Gastrocnemius medialis (tissue), 4 donors: ENCODE measurements around the gene DENND2C.

Source experiments
- CTCF ChIP-seq, 5 experiments: fragments of 450-650 bp in 3 of 5; fragments of 200-600 bp in 2 of 5; sonication (generic) in 2 of 5; IDR thresholded peaks in 4 of 5; conservative IDR thresholded peaks in 1 of 5; 1 replicate in 4 of 5; 2 replicates in 1 of 5; pipeline ENCODE4 v1.5.1; 2016 to 2019; ENCODE audit warnings: antibody characterized with exemption in 5 of 5, mild to moderate bottlenecking in 3 of 5, moderate library complexity in 3 of 5
- POLR2A ChIP-seq, 2 donors: fragments of 450-650 bp; IDR thresholded peaks; one replicate each; pipeline ENCODE4 v1.6.1; 2017; ENCODE audit warnings: antibody characterized with exemption in 2 of 2, mild to moderate bottlenecking in 2 of 2, moderate library complexity in 2 of 2

DNA sequence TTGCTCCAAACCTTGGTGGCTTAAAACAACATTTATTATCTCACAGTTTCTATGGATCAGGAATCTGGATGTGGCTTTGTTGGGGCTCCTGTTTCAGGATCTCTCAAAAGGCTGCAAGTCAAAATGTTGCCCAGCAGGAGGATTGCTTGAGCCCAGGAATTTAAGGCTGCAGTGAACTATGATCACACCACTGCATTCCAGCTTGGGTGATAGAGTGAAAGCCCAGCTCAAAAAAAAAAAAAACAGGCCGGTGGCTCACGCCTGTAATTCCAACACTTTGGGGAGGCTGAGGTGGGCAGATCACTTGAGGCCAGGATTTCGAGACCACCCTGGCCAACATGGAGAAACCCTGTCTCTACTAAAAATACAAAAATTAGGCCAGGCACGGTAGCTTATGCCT lies 118.4 kb downstream of the DENND2C start:
- no peak for TF ChIP-seq CTCF (IDR thresholded peaks at IDR 0.05 in 4 of 5, conservative IDR thresholded peaks at IDR 0.05 in 1 of 5)
- no peak for TF ChIP-seq POLR2A (IDR thresholded peaks at IDR 0.05)
